Measurements from ENCODE around the gene TOP3A. TPM values are rescaled to one million over a fixed set of nuclear protein-coding genes. Genes with fewer than 3 reads are reported as not detected.

The TOP3A gene
- total RNA-seq, 4 donors from 2014 or later: 25.7 to 49.7 (median 35.0) TPM

- no peaks in the 10 kb centered on the region for H3K27me3 ChIP-seq
- peaks cover 0 to 55% (median 0%) of the 10 kb centered on the region in 3 donors for H3K36me3 ChIP-seq
- H3K27ac ChIP-seq: no peak overlapping the region
- no peaks in the 10 kb centered on the region for H3K9me3 ChIP-seq
- H3K4me1 ChIP-seq: no peaks in the 10 kb centered on the region
- H3K4me3 ChIP-seq: no peak overlapping the region
- TF ChIP-seq, protein P1, sequence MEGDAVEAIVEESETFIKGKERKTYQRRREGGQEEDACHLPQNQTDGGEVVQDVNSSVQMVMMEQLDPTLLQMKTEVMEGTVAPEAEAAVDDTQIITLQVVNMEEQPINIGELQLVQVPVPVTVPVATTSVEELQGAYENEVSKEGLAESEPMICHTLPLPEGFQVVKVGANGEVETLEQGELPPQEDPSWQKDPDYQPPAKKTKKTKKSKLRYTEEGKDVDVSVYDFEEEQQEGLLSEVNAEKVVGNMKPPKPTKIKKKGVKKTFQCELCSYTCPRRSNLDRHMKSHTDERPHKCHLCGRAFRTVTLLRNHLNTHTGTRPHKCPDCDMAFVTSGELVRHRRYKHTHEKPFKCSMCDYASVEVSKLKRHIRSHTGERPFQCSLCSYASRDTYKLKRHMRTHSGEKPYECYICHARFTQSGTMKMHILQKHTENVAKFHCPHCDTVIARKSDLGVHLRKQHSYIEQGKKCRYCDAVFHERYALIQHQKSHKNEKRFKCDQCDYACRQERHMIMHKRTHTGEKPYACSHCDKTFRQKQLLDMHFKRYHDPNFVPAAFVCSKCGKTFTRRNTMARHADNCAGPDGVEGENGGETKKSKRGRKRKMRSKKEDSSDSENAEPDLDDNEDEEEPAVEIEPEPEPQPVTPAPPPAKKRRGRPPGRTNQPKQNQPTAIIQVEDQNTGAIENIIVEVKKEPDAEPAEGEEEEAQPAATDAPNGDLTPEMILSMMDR (IDR thresholded peaks at IDR 0.05): no peak
- TF ChIP-seq POLR2A (IDR thresholded peaks at IDR 0.05): no peak
- DNase-seq: no peak
These were observed 76.5 kb downstream of the TOP3A start for GRCh38 chr17:18238299-18238698.

DNA sequence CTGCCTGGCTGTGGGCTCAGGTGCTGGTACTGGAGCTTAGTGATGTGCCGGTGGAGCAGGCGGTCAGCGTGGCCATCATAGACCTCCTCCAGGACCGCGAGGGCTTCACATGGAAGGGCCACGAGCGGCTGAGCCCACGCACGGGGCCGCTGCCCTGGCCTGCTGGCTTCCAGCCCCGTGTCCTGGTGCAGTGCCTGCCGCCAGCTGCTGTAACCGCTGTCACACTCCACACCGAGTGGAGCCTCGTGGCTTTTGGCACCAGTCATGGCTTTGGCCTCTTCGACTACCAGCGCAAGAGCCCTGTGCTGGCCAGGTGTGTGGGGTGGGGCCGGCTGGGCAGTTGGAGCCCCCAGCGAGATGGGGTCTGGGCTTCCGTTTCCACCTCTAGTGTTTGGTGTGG lies 77.3 kb downstream of the TOP3A start:
- Histone ChIP-seq H3K27ac (no peak overlapping the region), H3K4me1 (no peaks in the 10 kb centered on the region), H3K9me3 (no peaks in the 10 kb centered on the region), H3K27me3 (no peaks in the 10 kb centered on the region), H3K36me3 (peaks cover 0 to 53% (median 0%) of the 10 kb centered on the region in 3 donors), H3K4me3 (no peak overlapping the region)
- DNase-seq: no peak
- no peak for TF ChIP-seq POLR2A (IDR thresholded peaks at IDR 0.05)
- TF ChIP-seq, protein P1 (IDR thresholded peaks at IDR 0.05): no peak

GRCh38 chr17:18236494-18236893 lies 78.3 kb downstream of the TOP3A start:
- Histone ChIP-seq H3K4me3 (no peak overlapping the region), H3K9me3 (no peaks in the 10 kb centered on the region), H3K4me1 (no peaks in the 10 kb centered on the region), H3K27me3 (no peaks in the 10 kb centered on the region), H3K36me3 (peaks cover 0 to 46% (median 0%) of the 10 kb centered on the region in 3 donors), H3K27ac (no peak overlapping the region)
- no peak for DNase-seq
- no peak for TF ChIP-seq POLR2A (IDR thresholded peaks at IDR 0.05)
- TF ChIP-seq, protein P1 (IDR thresholded peaks at IDR 0.05): no peak

GRCh38 chr17:18235743-18236256 lies 79.0 kb downstream of the TOP3A start:
- Histone ChIP-seq H3K27me3 (no peaks in the 10 kb centered on the region), H3K9me3 (no peaks in the 10 kb centered on the region), H3K36me3 (peaks cover 0 to 42% (median 0%) of the 10 kb centered on the region in 3 donors), H3K4me3 (no peak overlapping the region), H3K27ac (no peak overlapping the region), H3K4me1 (no peaks in the 10 kb centered on the region)
- no peak for TF ChIP-seq POLR2A (IDR thresholded peaks at IDR 0.05)
- TF ChIP-seq, protein P1 (IDR thresholded peaks at IDR 0.05): no peak
- no peak for DNase-seq

- no peak for DNase-seq
These were observed 79.9 kb downstream of the TOP3A start for GRCh38 chr17:18234853-18235380.

More at GRCh38 chr17:18234853-18235380, 79.9 kb downstream of the TOP3A start:
- Histone ChIP-seq H3K4me1 (no peaks in the 10 kb centered on the region), H3K36me3 (peaks cover 0 to 42% (median 0%) of the 10 kb centered on the region in 3 donors), H3K4me3 (no peak overlapping the region), H3K9me3 (no peaks in the 10 kb centered on the region), H3K27me3 (no peaks in the 10 kb centered on the region), H3K27ac (no peak overlapping the region)
- TF ChIP-seq POLR2A (IDR thresholded peaks at IDR 0.05): no peak
- TF ChIP-seq, protein P1 (IDR thresholded peaks at IDR 0.05): no peak
